HEK293T (cell line): ENCODE data around the gene PIGO.

Source experiments
- CTCF ChIA-PET: fragments of 350-600 bp; formaldehyde crosslinking; extraction: SDS; loops from one replicate; lab custom pipeline; 2021; ENCODE audit warnings: antibody characterized with exemption, inconsistent platforms; lab: Yijun Ruan, JAX
- POLR2A ChIA-PET: fragments of 350-600 bp; formaldehyde crosslinking; extraction: SDS; loops from one replicate; lab custom pipeline; 2020; ENCODE audit warnings: antibody characterized with exemption, inconsistent platforms; lab: Yijun Ruan, JAX
- DNase-seq: peaks from one replicate; pipeline ENCODE4 v3.0.0; 2012; ENCODE audit warnings: mixed read lengths; ENCODE audit errors: extremely low spot score
- ARNT ChIP-seq: fragments of 450-650 bp; IDR thresholded peaks from 2 replicates; pipeline ENCODE4 v1.6.1; 2017; ENCODE audit warnings: mild to moderate bottlenecking
- BHLHE40 ChIP-seq: fragments of 450-650 bp; IDR thresholded peaks from 2 replicates; pipeline ENCODE4 v1.6.1; 2016; ENCODE audit warnings: mild to moderate bottlenecking, moderate library complexity, borderline replicate concordance
- CTBP1 ChIP-seq: fragments of 450-650 bp; IDR thresholded peaks from 2 replicates; pipeline ENCODE4 v1.6.1; 2016; ENCODE audit warnings: borderline replicate concordance
- ELF4 ChIP-seq: fragments of 450-650 bp; IDR thresholded peaks from 2 replicates; pipeline ENCODE4 v1.6.1; 2017; ENCODE audit warnings: antibody characterized with exemption
- FOXA1 ChIP-seq: fragments of 450-650 bp; IDR thresholded peaks from 2 replicates; pipeline ENCODE4 v1.6.1; 2016; ENCODE audit warnings: mild to moderate bottlenecking
- FOXK2 ChIP-seq: fragments of 450-650 bp; IDR thresholded peaks from 2 replicates; pipeline ENCODE4 v1.6.1; 2016; ENCODE audit warnings: mild to moderate bottlenecking
- FOXM1 ChIP-seq: fragments of 450-650 bp; IDR thresholded peaks from 2 replicates; pipeline ENCODE4 v1.6.1; 2017; ENCODE audit warnings: mild to moderate bottlenecking, borderline replicate concordance
- HDGF ChIP-seq: fragments of 450-650 bp; IDR thresholded peaks from 2 replicates; pipeline ENCODE4 v1.6.1; 2017; ENCODE audit warnings: antibody characterized with exemption, borderline replicate concordance
- L3MBTL2 ChIP-seq: fragments of 450-650 bp; conservative IDR thresholded peaks from 2 replicates; pipeline ENCODE4 v1.6.1; 2016; ENCODE audit warnings: mild to moderate bottlenecking
- LEF1 ChIP-seq: fragments of 450-650 bp; IDR thresholded peaks from 2 replicates; pipeline ENCODE4 v1.6.1; 2017; ENCODE audit warnings: mild to moderate bottlenecking, borderline replicate concordance
- NFRKB ChIP-seq: fragments of 450-650 bp; IDR thresholded peaks from 2 replicates; pipeline ENCODE4 v1.6.1; 2016; ENCODE audit warnings: mild to moderate bottlenecking, moderate library complexity
- SP1 ChIP-seq: fragments of 450-650 bp; IDR thresholded peaks from 2 replicates; pipeline ENCODE4 v1.6.1; 2017
- SUZ12 ChIP-seq: fragments of 450-650 bp; IDR thresholded peaks from 2 replicates; pipeline ENCODE4 v1.6.1; 2016; ENCODE audit warnings: mild to moderate bottlenecking
- TARDBP ChIP-seq: fragments of 450-650 bp; IDR thresholded peaks from 2 replicates; pipeline ENCODE4 v1.6.1; 2016
- ZNF384 ChIP-seq: fragments of 450-650 bp; IDR thresholded peaks from 2 replicates; pipeline ENCODE4 v1.6.1; 2016
- TF ChIP-seq, protein P1 (sequence below): fragments of 450-650 bp; IDR thresholded peaks from 2 replicates; pipeline ENCODE4 v1.6.1; 2016

The PIGO gene

DNA sequence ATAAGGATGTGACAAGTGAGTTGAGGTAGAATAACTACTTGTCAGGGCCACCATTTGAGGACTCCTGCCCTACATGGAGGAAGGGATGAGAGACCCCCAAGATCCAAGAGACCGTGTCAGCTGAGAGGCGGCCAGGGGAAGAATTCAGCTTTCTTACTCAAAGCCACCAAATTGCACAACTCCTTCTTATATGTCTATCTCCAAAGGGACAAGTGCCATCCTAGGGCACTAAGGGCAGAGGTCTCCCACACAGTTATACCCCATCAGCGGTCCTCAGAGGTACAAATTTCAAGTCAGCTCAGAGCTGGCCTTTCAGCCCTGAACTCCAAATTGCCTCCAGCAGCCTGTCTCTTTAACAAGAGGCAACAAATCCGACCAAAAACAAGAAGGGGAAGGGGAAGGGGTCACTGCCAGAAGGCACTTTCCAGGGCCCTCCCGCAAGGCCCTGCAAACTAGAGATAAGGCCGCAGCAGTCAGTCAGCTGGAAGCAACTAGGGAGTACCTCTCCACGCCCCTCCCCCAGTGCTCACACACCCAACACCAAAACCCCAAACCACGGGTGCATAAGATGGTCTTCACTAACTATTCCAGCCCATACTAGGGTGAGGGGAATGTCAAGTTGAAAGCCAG, 12.7 kb upstream of the PIGO start:
- CTCF ChIA-PET, result no interaction called here
- no peak for TF ChIP-seq L3MBTL2
- no peak for TF ChIP-seq BHLHE40
- no peak for TF ChIP-seq SUZ12
- no peak for TF ChIP-seq HDGF
- TF ChIP-seq CTBP1, result no peak
- TF ChIP-seq LEF1, result no peak
- TF ChIP-seq ZNF384, result no peak
- TF ChIP-seq FOXA1, result no peak
- TF ChIP-seq ARNT, result no peak
- POLR2A ChIA-PET, result interaction anchor here (2.2 kb wide), 1 partner anchor 12 kb away, joined by 5 read pairs; no protein-coding TSS in a partner anchor
- DNase-seq, result no peak

DNA sequence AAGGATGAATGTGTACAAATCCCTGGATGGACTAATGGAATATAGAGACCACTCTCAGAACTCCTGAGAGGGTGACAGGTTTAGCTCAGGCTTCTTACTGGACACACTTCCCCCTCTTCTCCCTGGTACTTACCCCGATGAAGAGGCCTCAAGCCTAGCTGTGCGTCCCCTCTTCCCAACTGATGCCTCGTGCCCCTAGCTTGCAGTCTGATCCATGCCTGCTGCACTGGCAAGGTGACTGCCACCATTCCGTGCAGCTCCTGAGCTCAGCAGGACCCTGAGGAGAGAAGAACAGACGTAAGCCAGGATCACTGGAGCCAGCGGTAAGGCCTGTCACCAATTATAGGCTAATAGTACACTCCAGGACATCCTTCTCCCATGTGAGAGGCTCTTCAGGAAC, 12.1 kb upstream of the PIGO start:
- CTCF ChIA-PET, result no interaction called here
- POLR2A ChIA-PET, result interaction anchor here (2.2 kb wide), 1 partner anchor 11 kb away, joined by 5 read pairs; no protein-coding TSS in a partner anchor
- no peak for DNase-seq
- TF ChIP-seq LEF1, result no peak
- TF ChIP-seq FOXA1, result no peak
- no peak for TF ChIP-seq TARDBP
- no peak for TF ChIP-seq ARNT
- no peak for TF ChIP-seq SP1
- no peak for TF ChIP-seq FOXM1
- no peak for TF ChIP-seq ZNF384
- no peak for TF ChIP-seq L3MBTL2
- TF ChIP-seq SUZ12, result no peak
- no peak for TF ChIP-seq NFRKB
- TF ChIP-seq BHLHE40, result no peak
- no peak for TF ChIP-seq CTBP1
- TF ChIP-seq ELF4, result no peak
- TF ChIP-seq FOXK2, result no peak
- TF ChIP-seq, protein P1, sequence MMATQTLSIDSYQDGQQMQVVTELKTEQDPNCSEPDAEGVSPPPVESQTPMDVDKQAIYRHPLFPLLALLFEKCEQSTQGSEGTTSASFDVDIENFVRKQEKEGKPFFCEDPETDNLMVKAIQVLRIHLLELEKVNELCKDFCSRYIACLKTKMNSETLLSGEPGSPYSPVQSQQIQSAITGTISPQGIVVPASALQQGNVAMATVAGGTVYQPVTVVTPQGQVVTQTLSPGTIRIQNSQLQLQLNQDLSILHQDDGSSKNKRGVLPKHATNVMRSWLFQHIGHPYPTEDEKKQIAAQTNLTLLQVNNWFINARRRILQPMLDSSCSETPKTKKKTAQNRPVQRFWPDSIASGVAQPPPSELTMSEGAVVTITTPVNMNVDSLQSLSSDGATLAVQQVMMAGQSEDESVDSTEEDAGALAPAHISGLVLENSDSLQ, result no peak
- TF ChIP-seq HDGF, result no peak

DNA sequence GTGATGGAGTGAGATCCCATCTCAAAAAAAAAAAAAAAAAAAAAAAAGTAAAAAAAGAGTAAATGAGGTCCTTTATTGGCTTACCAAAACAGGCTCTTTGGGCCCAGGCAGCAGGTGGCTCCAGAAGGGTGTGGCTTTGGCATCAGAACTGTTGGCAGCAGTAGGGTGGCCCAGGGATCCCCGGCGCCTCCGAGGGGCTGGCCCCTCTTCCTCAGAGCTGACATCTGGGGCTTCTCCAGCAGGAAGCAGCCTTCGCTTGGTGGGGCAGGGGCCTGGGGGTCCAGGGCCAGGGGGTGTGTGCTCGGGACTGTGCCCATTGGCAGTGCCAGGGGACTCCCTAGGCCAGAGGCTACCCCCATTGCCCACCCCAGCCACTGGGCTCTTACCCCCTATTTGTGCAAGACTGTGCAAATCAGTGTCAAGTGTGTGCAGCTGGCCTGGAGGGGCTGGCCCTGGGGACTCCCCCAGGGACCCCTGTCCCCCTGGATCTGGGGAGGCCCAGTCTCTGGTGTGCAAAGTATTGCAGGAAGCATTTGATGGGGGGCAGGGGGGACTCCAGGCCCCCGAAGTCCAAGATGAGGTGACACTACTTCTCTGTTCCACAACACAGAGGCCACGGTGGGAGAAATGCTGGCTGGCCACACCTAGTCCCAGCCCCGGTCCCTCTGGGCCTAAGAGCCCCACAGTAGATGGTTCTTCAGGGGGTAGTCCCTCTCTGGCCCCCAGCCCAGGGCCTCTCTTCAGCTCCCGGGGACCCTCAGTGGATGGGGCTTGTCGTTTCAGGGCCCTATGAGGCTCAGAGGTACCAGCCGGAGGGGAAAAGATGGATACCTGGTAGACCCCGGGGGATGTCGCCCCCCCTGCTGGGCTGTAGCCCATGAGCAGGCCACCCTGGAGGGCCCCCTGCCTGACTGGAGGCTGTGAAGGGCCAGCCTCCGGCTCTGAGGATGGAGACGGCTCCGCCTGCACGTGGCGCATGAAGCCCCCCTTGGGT, 11.2 kb upstream of the PIGO start:
- TF ChIP-seq CTBP1, result no peak
- no peak for TF ChIP-seq TARDBP
- TF ChIP-seq HDGF, result no peak
- TF ChIP-seq FOXA1, result no peak
- no peak for TF ChIP-seq ELF4
- TF ChIP-seq L3MBTL2, result no peak
- no peak for TF ChIP-seq BHLHE40
- TF ChIP-seq SUZ12, result no peak
- no peak for TF ChIP-seq ZNF384
- no peak for TF ChIP-seq ARNT
- TF ChIP-seq, protein P1, result no peak
- no peak for TF ChIP-seq LEF1
- TF ChIP-seq FOXK2, result no peak
- no peak for TF ChIP-seq FOXM1
- TF ChIP-seq SP1, result no peak
- POLR2A ChIA-PET, result interaction anchor here (2.2 kb wide), 1 partner anchor 10 kb away, joined by 5 read pairs; no protein-coding TSS in a partner anchor
- CTCF ChIA-PET, result no interaction called here
- DNase-seq, result no peak

DNA sequence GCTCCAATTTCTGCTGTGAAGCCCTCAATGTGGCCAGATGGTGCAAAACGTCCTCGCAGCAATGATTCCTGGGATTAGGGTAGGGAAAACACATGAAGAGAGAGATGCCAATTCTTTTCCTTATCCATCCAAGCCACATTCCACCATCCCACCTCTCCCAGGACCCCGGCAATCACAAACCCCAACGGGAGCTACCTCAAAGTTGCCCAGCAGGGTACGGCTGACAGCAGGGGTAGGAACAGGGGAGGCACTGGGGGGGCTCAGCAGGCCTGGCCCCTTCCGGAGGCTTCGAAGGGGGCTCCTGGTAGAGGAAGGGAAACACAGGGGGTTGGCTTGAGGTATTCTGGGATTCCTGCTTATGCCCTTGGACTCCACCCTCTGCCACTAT, 9.9 kb upstream of the PIGO start:
- CTCF ChIA-PET, result no interaction called here
- POLR2A ChIA-PET, result no interaction called here
- TF ChIP-seq ZNF384 (no peak), BHLHE40 (no peak)
- DNase-seq, result no peak

DNA sequence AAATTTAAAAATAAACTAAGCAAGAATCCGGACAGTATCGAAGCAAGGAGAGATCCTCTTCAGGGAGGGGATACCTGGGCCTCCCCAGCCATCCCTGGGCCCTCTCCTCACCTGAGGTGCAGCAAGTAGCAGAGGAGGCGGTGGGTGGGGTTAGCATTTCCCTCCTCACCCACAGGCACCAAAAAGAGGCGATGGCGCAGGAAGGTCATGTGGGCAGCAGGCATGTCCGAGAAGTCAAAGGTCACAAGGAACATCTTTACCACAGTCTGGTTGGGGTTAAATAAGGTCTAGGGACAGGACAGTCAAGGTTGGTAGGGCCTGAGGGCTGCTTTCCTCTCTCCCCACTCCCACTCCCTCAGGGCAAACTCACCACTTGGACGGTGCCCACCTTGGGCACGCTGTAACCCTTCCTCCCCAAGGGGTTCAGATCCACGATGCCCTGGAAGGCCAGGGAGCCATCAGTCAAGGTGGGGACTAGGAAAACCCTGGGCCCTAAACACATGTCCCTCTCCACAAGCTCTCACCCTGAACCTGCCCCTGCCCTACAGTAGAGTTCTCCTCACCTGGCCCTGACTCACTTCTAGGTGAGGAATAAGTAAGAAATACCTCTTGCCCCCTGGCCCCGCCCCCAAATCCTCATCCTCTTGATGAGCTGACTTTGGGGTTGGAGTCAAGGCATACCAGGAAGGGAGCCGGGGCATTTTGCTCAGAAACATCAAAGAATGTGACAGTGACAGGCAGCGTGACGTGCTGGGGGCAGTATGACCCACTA, 9.4 kb upstream of the PIGO start:
- POLR2A ChIA-PET, result no interaction called here
- CTCF ChIA-PET, result no interaction called here
- no peak for DNase-seq

More for the DNA sequence above, 9.4 kb upstream of the PIGO start:
- TF ChIP-seq ARNT (no peak), BHLHE40 (no peak), NFRKB (no peak), SUZ12 (no peak), L3MBTL2 (no peak), ELF4 (no peak), CTBP1 (no peak), TARDBP (no peak), FOXM1 (no peak), ZNF384 (no peak), LEF1 (no peak), FOXK2 (no peak), FOXA1 (no peak), SP1 (no peak), HDGF (no peak)
- TF ChIP-seq, protein P1, result no peak
